Caco-2 (cell line): Measurements from ENCODE around the gene ARHGAP15. TPM values are rescaled to one million over a fixed set of nuclear protein-coding genes. Genes with fewer than 3 reads are reported as not detected.

ENCODE experiments used
- BruUV-seq: library from RNA; stranded (reverse); fragments of 400-500 nt; replicated peaks from 2 replicates; lab custom pipeline; 2021; lab: Mats Ljungman, UMichigan
- CTCF ChIA-PET: fragments of 300-600 bp; sonication (Branson Sonifier 250); formaldehyde crosslinking; loops from one replicate; lab custom pipeline; 2022; ENCODE audit warnings: antibody characterized with exemption; lab: Charles Lee
- POLR2A ChIA-PET: fragments of 300-600 bp; sonication (Branson Sonifier 250); formaldehyde crosslinking; loops from one replicate; lab custom pipeline; 2022; ENCODE audit warnings: antibody characterized with exemption; lab: Charles Lee
- DNase-seq, 2 experiments: peaks; one replicate each; pipeline versions ENCODE4 v3.0.0 to v3.0.0-alpha.2; 2020 to 2022
- H3K27me3 ChIP-seq: replicated peaks from 2 replicates; pipeline ENCODE4 v1.6.0; 2011; ENCODE audit warnings: low read length; ENCODE audit not compliant: control insufficient read depth, insufficient read depth
- H3K36me3 ChIP-seq: 2 replicates; pipeline ENCODE4 v1.5.1; 2011; ENCODE audit warnings: low read length; ENCODE audit not compliant: control insufficient read depth, insufficient read depth
- H3K4me1 ChIP-seq: fragments of 250-450 bp; sonication (Bioruptor Pico); 2 replicates; pipeline ENCODE4 v1.5.1; 2020; ENCODE audit warnings: mild to moderate bottlenecking
- H3K4me3 ChIP-seq: 2 replicates; pipeline ENCODE4 v1.5.1; 2011; ENCODE audit warnings: low read depth, mild to moderate bottlenecking, control low read depth, low read length
- H3K9me3 ChIP-seq: fragments of 250-450 bp; sonication (Bioruptor Pico); 2 replicates; pipeline ENCODE4 v1.5.1; 2020; ENCODE audit warnings: mild to moderate bottlenecking, moderate library complexity
- H3K27ac Mint-ChIP-seq: one replicate; pipeline ENCODE4 v1.8.0; 2022; ENCODE audit warnings: mixed read lengths; ENCODE audit not compliant: unreplicated experiment
- H3K27me3 Mint-ChIP-seq: one replicate; pipeline ENCODE4 v1.8.0; 2022; ENCODE audit warnings: mixed read lengths; ENCODE audit not compliant: insufficient read depth, unreplicated experiment
- H3K36me3 Mint-ChIP-seq: one replicate; pipeline ENCODE4 v1.8.0; 2022; ENCODE audit warnings: mild to moderate bottlenecking, mixed read lengths; ENCODE audit not compliant: insufficient read depth, unreplicated experiment
- H3K4me1 Mint-ChIP-seq: one replicate; pipeline ENCODE4 v1.8.0; 2022; ENCODE audit warnings: low read depth, mixed read lengths; ENCODE audit not compliant: unreplicated experiment
- H3K4me3 Mint-ChIP-seq: one replicate; pipeline ENCODE4 v1.8.0; 2022; ENCODE audit warnings: mild to moderate bottlenecking, moderate library complexity, mixed read lengths; ENCODE audit not compliant: unreplicated experiment
- H3K9me3 Mint-ChIP-seq: one replicate; pipeline ENCODE4 v1.8.0; 2022; ENCODE audit warnings: mixed read lengths; ENCODE audit not compliant: unreplicated experiment
- CTCF ChIP-seq, 2 experiments: fragments of 200-600 bp in 1 of 2; IDR thresholded peaks; 1 replicate in 1 of 2; 2 replicates in 1 of 2; pipeline versions ENCODE4 v1.5.1 to v1.8.0; 2011 to 2022; ENCODE audit warnings: antibody characterized with exemption in 1 of 2, control low read depth in 1 of 2, inconsistent platforms in 1 of 2, low read depth in 1 of 2, low read length in 1 of 2, mild to moderate bottlenecking in 1 of 2, moderate library complexity in 1 of 2; ENCODE audit not compliant: insufficient read depth in 1 of 2, severe bottlenecking in 1 of 2, unreplicated experiment in 1 of 2
- intact Hi-C: fragments of 100-400 bp; cut with micrococcal nuclease; formaldehyde crosslinking; loops from one replicate; pipeline ENCODE4 v1.10.0; 2022; ENCODE audit not compliant: unreplicated experiment
- total RNA-seq: library from RNA; stranded (reverse); gene quantifications from 2 replicates; pipeline ENCODE4 v1.2.3, GENCODE V29; 2022

The ARHGAP15 gene
- total RNA-seq, 1 experiment from 2014 or later: not detected

DNA sequence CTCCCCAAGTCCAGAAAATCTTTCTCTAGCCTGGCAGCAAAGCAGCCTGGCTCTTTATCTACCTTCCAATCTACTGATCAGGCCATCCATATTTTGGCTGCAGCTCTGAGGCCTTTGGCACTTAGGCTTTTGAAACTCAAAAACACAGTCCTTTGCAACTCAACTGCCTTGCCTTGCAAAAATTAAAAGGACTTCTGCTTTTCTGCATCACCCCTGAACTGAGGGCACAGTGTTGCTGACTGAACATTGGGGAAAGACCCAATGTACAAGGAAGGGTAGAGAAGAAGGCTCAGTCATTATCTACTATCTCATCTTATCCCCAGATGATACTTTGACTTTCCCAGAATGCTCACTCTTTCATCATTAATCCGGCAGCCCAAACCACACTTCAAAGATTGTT lies 625.5 kb downstream of the ARHGAP15 start:
- Histone ChIP-seq H3K4me1 (no peaks in the 10 kb centered on the region), H3K36me3 (no peaks in the 10 kb centered on the region), H3K4me3 (no peak overlapping the region), H3K9me3 (no peaks in the 10 kb centered on the region), H3K27me3 (no peaks in the 10 kb centered on the region)
- TF ChIP-seq CTCF (IDR thresholded peaks at IDR 0.05; ENCODE audit: insufficient read depth in 1 of 2, low read depth in 1 of 2, low read length in 1 of 2, severe bottlenecking in 1 of 2, unreplicated experiment in 1 of 2): no peak
- no peak for DNase-seq
- H3K4me1 Mint-ChIP-seq: peaks cover 6% of the 10 kb centered on the region
- POLR2A ChIA-PET: no interaction called here
- CTCF ChIA-PET: no interaction called here
- no peaks in the 10 kb centered on the region for H3K9me3 Mint-ChIP-seq
- intact Hi-C loops: no loop called here
- no peaks in the 10 kb centered on the region for H3K36me3 Mint-ChIP-seq
- no peak overlapping the region for H3K27ac Mint-ChIP-seq
- no peak overlapping the region for H3K4me3 Mint-ChIP-seq
- no TSS peak for BruUV-seq
- H3K27me3 Mint-ChIP-seq: no peaks in the 10 kb centered on the region

GRCh38 chr2:143758629-143759330 lies 629.6 kb downstream of the ARHGAP15 start:
- Histone ChIP-seq H3K9me3 (no peaks in the 10 kb centered on the region), H3K27me3 (no peaks in the 10 kb centered on the region), H3K4me3 (no peak overlapping the region), H3K36me3 (no peaks in the 10 kb centered on the region), H3K4me1 (peaks cover 18% of the 10 kb centered on the region)
- Mint-ChIP-seq H3K4me1 (peaks cover 7% of the 10 kb centered on the region), H3K27me3 (no peaks in the 10 kb centered on the region), H3K9me3 (no peaks in the 10 kb centered on the region), H3K36me3 (no peaks in the 10 kb centered on the region), H3K27ac (no peak overlapping the region), H3K4me3 (no peak overlapping the region)
- no peak for TF ChIP-seq CTCF (IDR thresholded peaks at IDR 0.05; ENCODE audit: insufficient read depth in 1 of 2, low read depth in 1 of 2, low read length in 1 of 2, severe bottlenecking in 1 of 2, unreplicated experiment in 1 of 2)
- no peak for DNase-seq
- POLR2A ChIA-PET: no interaction called here
- CTCF ChIA-PET: no interaction called here
- BruUV-seq: no TSS peak
- intact Hi-C loops: no loop called here

- no peak for DNase-seq
- no peaks in the 10 kb centered on the region for H3K36me3 Mint-ChIP-seq
- no peak overlapping the region for H3K27ac Mint-ChIP-seq
- no peaks in the 10 kb centered on the region for H3K27me3 Mint-ChIP-seq
- no TSS peak for BruUV-seq
- no peaks in the 10 kb centered on the region for H3K9me3 Mint-ChIP-seq
- no peaks in the 10 kb centered on the region for H3K9me3 ChIP-seq
- no peaks in the 10 kb centered on the region for H3K27me3 ChIP-seq
- no peak overlapping the region for H3K4me3 ChIP-seq
- intact Hi-C loops: no loop called here
- ChIA-PET POLR2A (no interaction called here), CTCF (no interaction called here)
- TF ChIP-seq CTCF (IDR thresholded peaks at IDR 0.05; ENCODE audit: insufficient read depth in 1 of 2, low read depth in 1 of 2, low read length in 1 of 2, severe bottlenecking in 1 of 2, unreplicated experiment in 1 of 2): no peak
- H3K4me1 Mint-ChIP-seq: peaks cover 7% of the 10 kb centered on the region
- H3K4me1 ChIP-seq: peaks cover 18% of the 10 kb centered on the region
- no peak overlapping the region for H3K4me3 Mint-ChIP-seq
- H3K36me3 ChIP-seq: no peaks in the 10 kb centered on the region
Observed at GRCh38 chr2:143759455-143759854, 630.2 kb downstream of the ARHGAP15 start.
